ENCODE measurements around the gene CEP97.

DNA sequence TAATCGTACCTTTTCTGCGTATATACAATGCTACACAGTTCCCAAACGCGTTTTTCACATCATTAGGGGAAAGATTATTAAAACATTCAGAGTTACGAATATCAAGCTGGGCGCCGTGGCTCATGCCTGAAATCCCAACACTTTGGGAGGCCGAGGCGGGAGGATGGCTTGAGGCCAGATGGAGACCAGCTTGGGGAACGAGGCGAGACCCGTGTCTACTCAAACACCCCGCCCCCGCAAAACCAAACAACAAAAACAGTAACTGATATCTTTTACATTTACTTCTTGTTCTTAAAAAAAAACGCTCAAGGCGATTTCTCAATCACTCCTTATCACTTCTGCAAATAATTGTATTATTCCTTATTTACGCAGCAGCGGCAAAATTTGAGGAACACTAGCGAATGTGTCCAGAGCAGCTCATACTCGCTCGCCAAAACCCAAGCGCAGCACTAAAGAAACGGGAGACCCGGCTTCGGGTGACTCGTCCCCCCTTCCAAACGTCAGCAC, 48.7 kb upstream of the CEP97 start:
- TF ChIP-seq, protein P1, sequence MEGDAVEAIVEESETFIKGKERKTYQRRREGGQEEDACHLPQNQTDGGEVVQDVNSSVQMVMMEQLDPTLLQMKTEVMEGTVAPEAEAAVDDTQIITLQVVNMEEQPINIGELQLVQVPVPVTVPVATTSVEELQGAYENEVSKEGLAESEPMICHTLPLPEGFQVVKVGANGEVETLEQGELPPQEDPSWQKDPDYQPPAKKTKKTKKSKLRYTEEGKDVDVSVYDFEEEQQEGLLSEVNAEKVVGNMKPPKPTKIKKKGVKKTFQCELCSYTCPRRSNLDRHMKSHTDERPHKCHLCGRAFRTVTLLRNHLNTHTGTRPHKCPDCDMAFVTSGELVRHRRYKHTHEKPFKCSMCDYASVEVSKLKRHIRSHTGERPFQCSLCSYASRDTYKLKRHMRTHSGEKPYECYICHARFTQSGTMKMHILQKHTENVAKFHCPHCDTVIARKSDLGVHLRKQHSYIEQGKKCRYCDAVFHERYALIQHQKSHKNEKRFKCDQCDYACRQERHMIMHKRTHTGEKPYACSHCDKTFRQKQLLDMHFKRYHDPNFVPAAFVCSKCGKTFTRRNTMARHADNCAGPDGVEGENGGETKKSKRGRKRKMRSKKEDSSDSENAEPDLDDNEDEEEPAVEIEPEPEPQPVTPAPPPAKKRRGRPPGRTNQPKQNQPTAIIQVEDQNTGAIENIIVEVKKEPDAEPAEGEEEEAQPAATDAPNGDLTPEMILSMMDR (optimal IDR thresholded peaks at IDR 0.05 in 1 of 3, IDR thresholded peaks at IDR 0.05 in 1 of 3, conservative IDR thresholded peaks at IDR 0.05 in 1 of 3; ENCODE audit: extremely low read depth in 1 of 3, insufficient read depth in 2 of 3, low read length in 3 of 3), result no peak
- TF ChIP-seq EZH2 (IDR thresholded peaks at IDR 0.05; ENCODE audit: low read length), result no peak

All from keratinocyte (primary cell).